GM12878 (cell line): ENCODE measurements around the gene ZNF736. TPM values are rescaled to one million over a fixed set of nuclear protein-coding genes. Genes with fewer than 3 reads are reported as not detected.

Source experiments
- ATAC-seq: fragments of 200-7000 bp; cut with Tn5 transposase; 3 replicates; pipeline ENCODE4 v1.9.1; 2020; ENCODE audit warnings: mild to moderate bottlenecking, moderate library complexity
- BruUV-seq: library from RNA; stranded (reverse); fragments of 400-500 nt; replicated peaks from 2 replicates; lab custom pipeline; 2021; lab: Mats Ljungman, UMichigan
- CTCF ChIA-PET: fragments of 300-600 bp; sonication (Branson Sonifier 250); formaldehyde crosslinking; extraction: SDS; loops from one replicate; lab custom pipeline; 2021; ENCODE audit warnings: inconsistent platforms; lab: Yijun Ruan, JAX
- POLR2A ChIA-PET: fragments of 350-600 bp; formaldehyde crosslinking; extraction: SDS; loops from one replicate; lab custom pipeline; 2021; ENCODE audit warnings: inconsistent platforms; lab: Charles Lee
- RAD21 ChIA-PET: fragments of 300-600 bp; sonication (Branson Sonifier 250); formaldehyde crosslinking; loops from one replicate; lab custom pipeline; 2023; ENCODE audit warnings: antibody characterized with exemption; ENCODE audit not compliant: unreplicated experiment; lab: Charles Lee
- SMC1A ChIA-PET: fragments of 300-600 bp; sonication (Branson Sonifier 250); formaldehyde crosslinking; loops from one replicate; lab custom pipeline; 2023; ENCODE audit not compliant: unreplicated experiment, uncharacterized antibody; lab: Charles Lee
- DNase-seq: peaks from one replicate; pipeline ENCODE4 v3.0.0-alpha.2; 2011; ENCODE audit warnings: low read depth, low spot score
- FAIRE-seq: peaks from 3 replicates; lab custom pipeline; 2011; peaks lifted over from hg19 to GRCh38; lab: Jason Lieb, UNC
- H2AFZ ChIP-seq: 2 replicates; pipeline ENCODE4 v1.6.0; 2011; ENCODE audit warnings: low read depth, low read length, control low read depth; ENCODE audit not compliant: control insufficient read depth
- H3K27ac ChIP-seq: 2 replicates; pipeline ENCODE4 v1.5.1; 2011; ENCODE audit warnings: control low read depth; ENCODE audit not compliant: control insufficient read depth, insufficient read depth
- H3K27me3 ChIP-seq, 2 experiments: replicated peaks in 1 of 2; 2 replicates each; pipeline versions ENCODE4 v1.6.0 to v1.6.1; 2011; ENCODE audit warnings: low read length in 1 of 2; ENCODE audit not compliant: control insufficient read depth in 2 of 2, insufficient read depth in 2 of 2
- H3K36me3 ChIP-seq, 2 experiments: 2 replicates each; pipeline ENCODE4 v1.5.1; 2011; ENCODE audit warnings: low read length in 1 of 2; ENCODE audit not compliant: control insufficient read depth in 2 of 2, insufficient read depth in 2 of 2
- H3K4me1 ChIP-seq: 2 replicates; pipeline ENCODE4 v1.6.1; 2011; ENCODE audit warnings: mild to moderate bottlenecking, low read length, moderate library complexity, mixed read lengths; ENCODE audit not compliant: control insufficient read depth, insufficient read depth
- H3K4me2 ChIP-seq: 2 replicates; pipeline ENCODE4 v1.6.0; 2011; ENCODE audit warnings: control low read depth; ENCODE audit not compliant: control insufficient read depth, insufficient read depth
- H3K4me3 ChIP-seq: fragments of 200-600 bp; sonication (generic); 2 replicates; pipeline ENCODE4 v1.5.1; 2016
- H3K79me2 ChIP-seq: 2 replicates; pipeline ENCODE4 v1.6.0; 2011; ENCODE audit warnings: low read length; ENCODE audit not compliant: control insufficient read depth, insufficient read depth
- H3K9ac ChIP-seq: 2 replicates; pipeline ENCODE4 v1.8.0; 2011; ENCODE audit warnings: low read length, control low read depth, mixed read lengths; ENCODE audit not compliant: control insufficient read depth, insufficient read depth
- H3K9me3 ChIP-seq: replicated peaks from 3 replicates; pipeline ENCODE4 v1.5.1; 2011; ENCODE audit warnings: mild to moderate bottlenecking, low read length; ENCODE audit not compliant: control insufficient read depth, insufficient read depth
- H4K20me1 ChIP-seq: 2 replicates; pipeline ENCODE4 v1.6.0; 2011; ENCODE audit not compliant: control insufficient read depth, insufficient read depth
- CBFB ChIP-seq: IDR thresholded peaks from 2 replicates; pipeline ENCODE4 v1.6.1; 2016; ENCODE audit warnings: antibody characterized with exemption, low read depth
- DPF2 ChIP-seq: fragments of 450-650 bp; IDR thresholded peaks from 2 replicates; pipeline ENCODE4 v1.6.1; 2017; ENCODE audit warnings: mild to moderate bottlenecking
- FOXK2 ChIP-seq: fragments of 450-650 bp; IDR thresholded peaks from 2 replicates; pipeline ENCODE4 v1.6.1; 2017; ENCODE audit warnings: mild to moderate bottlenecking, moderate library complexity
- HCFC1 ChIP-seq: fragments of 150-350 bp; IDR thresholded peaks from 2 replicates; pipeline ENCODE4 v1.6.1; 2014; ENCODE audit warnings: low read length
- HDGF ChIP-seq: fragments of 450-650 bp; IDR thresholded peaks from 2 replicates; pipeline ENCODE4 v1.6.1; 2016; ENCODE audit warnings: antibody characterized with exemption
- NFXL1 ChIP-seq: fragments of 450-650 bp; IDR thresholded peaks from 2 replicates; pipeline ENCODE4 v1.6.1; 2017; ENCODE audit warnings: antibody characterized with exemption, mild to moderate bottlenecking, borderline replicate concordance
- RFX5 ChIP-seq: IDR thresholded peaks from 2 replicates; pipeline ENCODE4 v1.6.1; 2011; ENCODE audit warnings: low read depth, low read length, improper control_type of control experiment
- WRNIP1 ChIP-seq: IDR thresholded peaks from 2 replicates; pipeline ENCODE4 v1.6.1; 2011; ENCODE audit warnings: low read depth, low read length, improper control_type of control experiment, borderline replicate concordance
- ZNF384 ChIP-seq: IDR thresholded peaks from 2 replicates; pipeline ENCODE4 v1.6.1; 2012; ENCODE audit warnings: low read depth, mild to moderate bottlenecking, low read length, improper control_type of control experiment, borderline replicate concordance
- in situ Hi-C: fragments of 300-500 bp; cut with MboI; formaldehyde crosslinking; loops from 9 replicates; pipeline ENCODE4 v1.14.3; 2018; ENCODE audit warnings: mixed read lengths
- intact Hi-C: fragments of 100-400 bp; cut with micrococcal nuclease; formaldehyde crosslinking; loops from one replicate; pipeline ENCODE4 v1.14.2; 2022; ENCODE audit not compliant: unreplicated experiment
- polyA plus RNA-seq, 11 experiments: library from polyadenylated mRNA; depleted of rRNA in 4 of 11; unstranded in 6 of 11; stranded (reverse) in 5 of 11; fragments of >200 nt; fragmentation: Nextera tagmentation in 4 of 11; fragmentation: Illumina TruSeq in 1 of 11; extraction: Ambion mirVana in 4 of 11; extraction: Trizol in 1 of 11; gene quantifications; 1 replicate in 1 of 11; 2 replicates in 10 of 11; pipeline versions ENCODE4 v1.2.1 to v1.2.3, GENCODE V29; 2011 to 2016; ENCODE audit warnings: inconsistent platforms in 2 of 11, missing spikeins in 2 of 11, low read depth in 1 of 11
- total RNA-seq, 4 experiments: library from RNA; depleted of rRNA in 3 of 4; stranded (reverse); fragments of >200 nt in 3 of 4; fragmentation: Illumina TruSeq in 1 of 4; extraction: Trizol in 1 of 4; gene quantifications; 2 replicates each; pipeline versions ENCODE4 v1.2.1 to v1.2.3, GENCODE V29; 2013 to 2021
- TF ChIP-seq, protein P1 (sequence below): IDR thresholded peaks from 2 replicates; pipeline ENCODE4 v1.6.1; 2011; ENCODE audit warnings: borderline replicate concordance, low read depth, mild to moderate bottlenecking, moderate library complexity, low read length; ENCODE audit not compliant: insufficient read depth, poor library complexity, severe bottlenecking
- TF ChIP-seq, protein P2 (sequence below): IDR thresholded peaks from 2 replicates; pipeline ENCODE4 v1.6.1; 2012; ENCODE audit warnings: low read depth, low read length, improper control_type of control experiment
- TF ChIP-seq, protein P3 (sequence below): fragments of 450-650 bp; IDR thresholded peaks from 2 replicates; pipeline ENCODE4 v1.6.1; 2014; ENCODE audit warnings: mild to moderate bottlenecking
- TF ChIP-seq, protein P4 (sequence below): fragments of 450-650 bp; IDR thresholded peaks from 2 replicates; pipeline ENCODE4 v1.6.1; 2017; ENCODE audit warnings: antibody characterized with exemption, mild to moderate bottlenecking, moderate library complexity
- TF ChIP-seq, protein P5 (sequence below): fragments of 450-650 bp; IDR thresholded peaks from 2 replicates; pipeline ENCODE4 v1.6.1; 2017; ENCODE audit warnings: low read depth, mild to moderate bottlenecking, moderate library complexity
- TF ChIP-seq, protein P6 (sequence below): fragments of 450-650 bp; IDR thresholded peaks from 2 replicates; pipeline ENCODE4 v1.6.1; 2017; ENCODE audit warnings: mild to moderate bottlenecking

ZNF736 gene
- total and polyA plus RNA-seq, 10 of the 15 experiments (the other 5 are each of a cell fraction or from before 2014, with no cell fraction given) = 1.9 to 22.5 (median 9.2) TPM

DNA sequence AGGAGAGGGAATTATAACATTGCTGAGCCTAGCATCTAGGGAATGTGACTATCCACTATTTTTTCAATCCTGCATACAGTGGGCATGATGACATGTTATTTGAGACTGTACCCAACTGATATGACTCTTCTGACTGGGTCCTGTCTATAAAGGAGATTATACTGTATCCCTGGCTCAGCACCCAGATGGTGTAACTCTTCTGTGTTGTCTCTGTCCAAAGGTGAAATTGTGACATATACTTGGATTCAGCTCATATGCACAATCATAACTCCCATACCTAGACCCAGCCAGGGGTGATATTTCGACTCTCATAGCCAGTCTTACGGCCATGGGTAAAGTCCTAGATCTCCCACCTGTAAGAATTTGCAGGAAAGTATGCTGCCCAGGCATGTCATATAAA lies 59.3 kb downstream of the ZNF736 start (continued):
- TF ChIP-seq DPF2 (no peak), FOXK2 (no peak), HCFC1 (no peak), ZNF384 (no peak), RFX5 (no peak)
- TF ChIP-seq, protein P1, sequence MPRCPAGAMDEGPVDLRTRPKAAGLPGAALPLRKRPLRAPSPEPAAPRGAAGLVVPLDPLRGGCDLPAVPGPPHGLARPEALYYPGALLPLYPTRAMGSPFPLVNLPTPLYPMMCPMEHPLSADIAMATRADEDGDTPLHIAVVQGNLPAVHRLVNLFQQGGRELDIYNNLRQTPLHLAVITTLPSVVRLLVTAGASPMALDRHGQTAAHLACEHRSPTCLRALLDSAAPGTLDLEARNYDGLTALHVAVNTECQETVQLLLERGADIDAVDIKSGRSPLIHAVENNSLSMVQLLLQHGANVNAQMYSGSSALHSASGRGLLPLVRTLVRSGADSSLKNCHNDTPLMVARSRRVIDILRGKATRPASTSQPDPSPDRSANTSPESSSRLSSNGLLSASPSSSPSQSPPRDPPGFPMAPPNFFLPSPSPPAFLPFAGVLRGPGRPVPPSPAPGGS = no peak

DNA sequence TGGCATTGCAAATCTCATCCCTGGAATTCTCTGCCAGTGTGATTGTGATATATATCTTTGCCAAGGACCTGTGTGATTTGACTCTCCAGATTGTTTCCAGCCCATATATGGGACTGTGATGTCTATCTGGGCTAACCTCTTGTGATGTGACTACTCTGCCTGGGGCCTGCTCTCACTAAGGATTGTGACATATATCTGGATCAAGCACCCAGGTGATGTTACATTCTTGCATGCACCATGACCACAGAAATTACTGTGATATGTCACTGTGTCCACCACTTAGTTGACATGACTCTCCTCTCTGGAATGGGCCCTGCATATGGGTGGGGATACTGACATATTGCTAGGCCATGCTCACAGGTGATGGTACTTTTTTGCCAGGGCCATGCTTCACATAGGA lies 86.6 kb downstream of the ZNF736 start:
- H3K4me1 ChIP-seq = no peaks in the 10 kb centered on the region
- no peaks in the 10 kb centered on the region; the same call in 2 of the 3 replicates for H3K9me3 ChIP-seq
- no peaks in the 10 kb centered on the region for H4K20me1 ChIP-seq
- H3K4me3 ChIP-seq = no peak overlapping the region
- H3K4me2 ChIP-seq = no peak overlapping the region
- BruUV-seq = no TSS peak
- no peaks in the 10 kb centered on the region for H3K27me3 ChIP-seq
- POLR2A ChIA-PET = no interaction called here
- no peak for ATAC-seq
- H3K9ac ChIP-seq = no peak overlapping the region
- H3K36me3 ChIP-seq = no peaks in the 10 kb centered on the region
- no peaks in the 10 kb centered on the region for H3K79me2 ChIP-seq
- CTCF ChIA-PET = no interaction called here
- DNase-seq = no peak
- in situ Hi-C loops (no loop called here), intact Hi-C loops (no loop called here)
- SMC1A ChIA-PET = no interaction called here
- H3K27ac ChIP-seq = no peak overlapping the region
- no peak overlapping the region for H2AFZ ChIP-seq
- FAIRE-seq = no peak
- TF ChIP-seq, protein P2, sequence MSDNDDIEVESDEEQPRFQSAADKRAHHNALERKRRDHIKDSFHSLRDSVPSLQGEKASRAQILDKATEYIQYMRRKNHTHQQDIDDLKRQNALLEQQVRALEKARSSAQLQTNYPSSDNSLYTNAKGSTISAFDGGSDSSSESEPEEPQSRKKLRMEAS = no peak
- TF ChIP-seq WRNIP1 = no peak
- no peak for TF ChIP-seq HDGF
- TF ChIP-seq, protein P3, sequence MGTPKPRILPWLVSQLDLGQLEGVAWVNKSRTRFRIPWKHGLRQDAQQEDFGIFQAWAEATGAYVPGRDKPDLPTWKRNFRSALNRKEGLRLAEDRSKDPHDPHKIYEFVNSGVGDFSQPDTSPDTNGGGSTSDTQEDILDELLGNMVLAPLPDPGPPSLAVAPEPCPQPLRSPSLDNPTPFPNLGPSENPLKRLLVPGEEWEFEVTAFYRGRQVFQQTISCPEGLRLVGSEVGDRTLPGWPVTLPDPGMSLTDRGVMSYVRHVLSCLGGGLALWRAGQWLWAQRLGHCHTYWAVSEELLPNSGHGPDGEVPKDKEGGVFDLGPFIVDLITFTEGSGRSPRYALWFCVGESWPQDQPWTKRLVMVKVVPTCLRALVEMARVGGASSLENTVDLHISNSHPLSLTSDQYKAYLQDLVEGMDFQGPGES = no peak
- no peak for TF ChIP-seq CBFB
- TF ChIP-seq, protein P4, sequence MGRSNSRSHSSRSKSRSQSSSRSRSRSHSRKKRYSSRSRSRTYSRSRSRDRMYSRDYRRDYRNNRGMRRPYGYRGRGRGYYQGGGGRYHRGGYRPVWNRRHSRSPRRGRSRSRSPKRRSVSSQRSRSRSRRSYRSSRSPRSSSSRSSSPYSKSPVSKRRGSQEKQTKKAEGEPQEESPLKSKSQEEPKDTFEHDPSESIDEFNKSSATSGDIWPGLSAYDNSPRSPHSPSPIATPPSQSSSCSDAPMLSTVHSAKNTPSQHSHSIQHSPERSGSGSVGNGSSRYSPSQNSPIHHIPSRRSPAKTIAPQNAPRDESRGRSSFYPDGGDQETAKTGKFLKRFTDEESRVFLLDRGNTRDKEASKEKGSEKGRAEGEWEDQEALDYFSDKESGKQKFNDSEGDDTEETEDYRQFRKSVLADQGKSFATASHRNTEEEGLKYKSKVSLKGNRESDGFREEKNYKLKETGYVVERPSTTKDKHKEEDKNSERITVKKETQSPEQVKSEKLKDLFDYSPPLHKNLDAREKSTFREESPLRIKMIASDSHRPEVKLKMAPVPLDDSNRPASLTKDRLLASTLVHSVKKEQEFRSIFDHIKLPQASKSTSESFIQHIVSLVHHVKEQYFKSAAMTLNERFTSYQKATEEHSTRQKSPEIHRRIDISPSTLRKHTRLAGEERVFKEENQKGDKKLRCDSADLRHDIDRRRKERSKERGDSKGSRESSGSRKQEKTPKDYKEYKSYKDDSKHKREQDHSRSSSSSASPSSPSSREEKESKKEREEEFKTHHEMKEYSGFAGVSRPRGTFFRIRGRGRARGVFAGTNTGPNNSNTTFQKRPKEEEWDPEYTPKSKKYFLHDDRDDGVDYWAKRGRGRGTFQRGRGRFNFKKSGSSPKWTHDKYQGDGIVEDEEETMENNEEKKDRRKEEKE = no peak
- TF ChIP-seq NFXL1 = no peak
- TF ChIP-seq, protein P5, sequence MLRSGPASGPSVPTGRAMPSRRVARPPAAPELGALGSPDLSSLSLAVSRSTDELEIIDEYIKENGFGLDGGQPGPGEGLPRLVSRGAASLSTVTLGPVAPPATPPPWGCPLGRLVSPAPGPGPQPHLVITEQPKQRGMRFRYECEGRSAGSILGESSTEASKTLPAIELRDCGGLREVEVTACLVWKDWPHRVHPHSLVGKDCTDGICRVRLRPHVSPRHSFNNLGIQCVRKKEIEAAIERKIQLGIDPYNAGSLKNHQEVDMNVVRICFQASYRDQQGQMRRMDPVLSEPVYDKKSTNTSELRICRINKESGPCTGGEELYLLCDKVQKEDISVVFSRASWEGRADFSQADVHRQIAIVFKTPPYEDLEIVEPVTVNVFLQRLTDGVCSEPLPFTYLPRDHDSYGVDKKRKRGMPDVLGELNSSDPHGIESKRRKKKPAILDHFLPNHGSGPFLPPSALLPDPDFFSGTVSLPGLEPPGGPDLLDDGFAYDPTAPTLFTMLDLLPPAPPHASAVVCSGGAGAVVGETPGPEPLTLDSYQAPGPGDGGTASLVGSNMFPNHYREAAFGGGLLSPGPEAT = no peak
- TF ChIP-seq, protein P6, sequence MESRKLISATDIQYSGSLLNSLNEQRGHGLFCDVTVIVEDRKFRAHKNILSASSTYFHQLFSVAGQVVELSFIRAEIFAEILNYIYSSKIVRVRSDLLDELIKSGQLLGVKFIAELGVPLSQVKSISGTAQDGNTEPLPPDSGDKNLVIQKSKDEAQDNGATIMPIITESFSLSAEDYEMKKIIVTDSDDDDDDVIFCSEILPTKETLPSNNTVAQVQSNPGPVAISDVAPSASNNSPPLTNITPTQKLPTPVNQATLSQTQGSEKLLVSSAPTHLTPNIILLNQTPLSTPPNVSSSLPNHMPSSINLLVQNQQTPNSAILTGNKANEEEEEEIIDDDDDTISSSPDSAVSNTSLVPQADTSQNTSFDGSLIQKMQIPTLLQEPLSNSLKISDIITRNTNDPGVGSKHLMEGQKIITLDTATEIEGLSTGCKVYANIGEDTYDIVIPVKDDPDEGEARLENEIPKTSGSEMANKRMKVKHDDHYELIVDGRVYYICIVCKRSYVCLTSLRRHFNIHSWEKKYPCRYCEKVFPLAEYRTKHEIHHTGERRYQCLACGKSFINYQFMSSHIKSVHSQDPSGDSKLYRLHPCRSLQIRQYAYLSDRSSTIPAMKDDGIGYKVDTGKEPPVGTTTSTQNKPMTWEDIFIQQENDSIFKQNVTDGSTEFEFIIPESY = no peak
- RAD21 ChIA-PET = no interaction called here
